Mammary epithelial cell (primary cell): ENCODE data around the gene MAP4K4.

Source experiments
- EZH2 ChIP-seq: IDR thresholded peaks from 2 replicates; pipeline ENCODE4 v1.6.1; 2012; ENCODE audit warnings: low read length, inconsistent platforms, borderline replicate concordance
- TF ChIP-seq, protein P1 (sequence below), 2 donors: IDR thresholded peaks in 1 of 2; conservative IDR thresholded peaks in 1 of 2; 2 replicates each; pipeline ENCODE4 v1.5.1; 2011 to 2012; ENCODE audit warnings: inconsistent platforms in 2 of 2, low read length in 2 of 2, mild to moderate bottlenecking in 2 of 2, control low read depth in 1 of 2, low read depth in 1 of 2; ENCODE audit not compliant: insufficient read depth in 1 of 2; ENCODE audit errors: extremely low read depth in 1 of 2

DNA sequence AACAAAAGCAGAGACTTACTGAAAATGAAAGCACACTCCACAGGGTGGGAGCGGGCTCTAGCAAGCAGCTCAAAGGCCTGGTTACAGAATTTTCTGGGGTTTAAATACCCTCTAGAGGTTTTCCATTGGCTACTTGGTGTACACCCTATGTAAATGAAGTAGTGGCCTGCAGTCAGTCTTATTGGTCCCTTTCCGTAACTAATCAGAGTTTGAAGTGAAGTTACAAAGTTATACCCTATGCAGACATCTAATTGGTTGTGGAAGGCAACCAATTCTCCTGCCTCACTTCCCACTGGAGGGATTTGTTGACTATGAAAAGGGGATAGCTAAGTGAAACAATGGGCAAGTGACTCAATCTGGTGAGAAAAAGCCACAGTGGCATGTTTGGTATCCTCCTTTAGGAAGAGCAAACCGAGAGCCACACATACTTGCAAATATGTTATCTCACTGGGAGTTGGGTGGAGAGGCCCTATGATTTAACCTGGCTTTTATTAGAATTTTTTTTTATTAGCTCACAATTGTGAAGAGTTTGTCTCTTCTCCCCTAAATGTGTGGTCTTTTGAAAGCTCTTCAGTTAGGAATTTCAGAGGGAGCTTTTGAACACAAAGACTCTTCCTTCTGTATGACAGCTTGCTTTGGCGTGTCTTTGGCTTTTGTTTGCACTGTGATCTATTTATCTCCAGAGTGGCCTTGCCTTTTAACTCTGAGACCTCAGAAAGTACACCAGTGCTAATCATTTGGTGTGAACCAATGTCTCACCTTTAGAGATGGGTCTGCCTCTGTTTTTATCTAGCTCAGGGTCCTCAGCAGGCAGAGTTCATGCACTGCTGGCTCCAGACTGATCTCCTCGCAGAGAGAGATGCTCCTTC lies 69.6 kb downstream of the MAP4K4 start:
- TF ChIP-seq, protein P1, sequence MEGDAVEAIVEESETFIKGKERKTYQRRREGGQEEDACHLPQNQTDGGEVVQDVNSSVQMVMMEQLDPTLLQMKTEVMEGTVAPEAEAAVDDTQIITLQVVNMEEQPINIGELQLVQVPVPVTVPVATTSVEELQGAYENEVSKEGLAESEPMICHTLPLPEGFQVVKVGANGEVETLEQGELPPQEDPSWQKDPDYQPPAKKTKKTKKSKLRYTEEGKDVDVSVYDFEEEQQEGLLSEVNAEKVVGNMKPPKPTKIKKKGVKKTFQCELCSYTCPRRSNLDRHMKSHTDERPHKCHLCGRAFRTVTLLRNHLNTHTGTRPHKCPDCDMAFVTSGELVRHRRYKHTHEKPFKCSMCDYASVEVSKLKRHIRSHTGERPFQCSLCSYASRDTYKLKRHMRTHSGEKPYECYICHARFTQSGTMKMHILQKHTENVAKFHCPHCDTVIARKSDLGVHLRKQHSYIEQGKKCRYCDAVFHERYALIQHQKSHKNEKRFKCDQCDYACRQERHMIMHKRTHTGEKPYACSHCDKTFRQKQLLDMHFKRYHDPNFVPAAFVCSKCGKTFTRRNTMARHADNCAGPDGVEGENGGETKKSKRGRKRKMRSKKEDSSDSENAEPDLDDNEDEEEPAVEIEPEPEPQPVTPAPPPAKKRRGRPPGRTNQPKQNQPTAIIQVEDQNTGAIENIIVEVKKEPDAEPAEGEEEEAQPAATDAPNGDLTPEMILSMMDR (conservative IDR thresholded peaks at IDR 0.05 in 1 of 2, IDR thresholded peaks at IDR 0.05 in 1 of 2; ENCODE audit: extremely low read depth in 1 of 2, insufficient read depth in 1 of 2, low read depth in 1 of 2, low read length in 2 of 2) = no peak
- TF ChIP-seq EZH2 = no peak
